ENCODE results near the gene KLK5. TPM values are rescaled to one million over a fixed set of nuclear protein-coding genes. Genes with fewer than 3 reads are reported as not detected.

KLK5 gene
- total and polyA plus RNA-seq, 4 donors, result not detected

DNA sequence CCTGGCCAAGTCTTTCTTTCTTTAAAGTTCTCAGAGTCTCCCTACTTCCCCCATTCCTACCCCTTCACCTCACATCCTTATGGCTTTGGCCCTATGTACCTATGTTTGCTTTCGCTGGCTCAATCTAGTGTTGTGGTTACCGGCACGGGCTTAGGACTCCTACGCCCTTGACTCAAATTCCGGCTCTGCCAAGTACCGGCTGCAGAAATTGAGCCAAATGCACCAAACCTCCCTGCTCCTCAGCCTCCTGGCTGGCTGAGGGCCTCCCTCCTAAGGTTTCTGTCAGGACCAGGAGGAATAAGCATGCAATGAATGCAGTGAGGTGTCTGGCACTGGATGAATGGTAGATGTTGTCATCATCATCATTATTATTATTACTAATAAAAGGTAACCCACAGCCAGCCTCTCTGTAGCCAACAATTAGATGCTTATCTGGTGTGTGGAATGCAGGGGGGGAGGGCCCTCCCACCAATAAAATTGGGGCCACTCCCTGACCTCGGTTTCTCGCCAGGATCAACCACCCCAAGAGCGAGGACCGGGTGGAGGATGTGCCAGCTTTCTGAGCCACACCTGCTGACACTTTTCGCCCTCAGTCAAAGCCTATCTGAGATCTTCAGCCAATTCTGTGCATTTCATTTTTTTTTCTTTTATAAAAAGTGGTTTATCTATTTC, 20.7 kb downstream of the KLK5 start:
- no peaks in the 10 kb centered on the region for H3K36me3 ChIP-seq (ENCODE audit: control insufficient read depth in 4 of 4, insufficient read depth in 3 of 4, low read depth in 1 of 4, low read length in 3 of 4)
- TF ChIP-seq SP1 (IDR thresholded peaks at IDR 0.05), result no peak
- TF ChIP-seq RXRA (IDR thresholded peaks at IDR 0.05), result no peak
- no peak for TF ChIP-seq JUND (IDR thresholded peaks at IDR 0.05)
- TF ChIP-seq FOXA2 (IDR thresholded peaks at IDR 0.05), result no peak
- TF ChIP-seq, protein P1, sequence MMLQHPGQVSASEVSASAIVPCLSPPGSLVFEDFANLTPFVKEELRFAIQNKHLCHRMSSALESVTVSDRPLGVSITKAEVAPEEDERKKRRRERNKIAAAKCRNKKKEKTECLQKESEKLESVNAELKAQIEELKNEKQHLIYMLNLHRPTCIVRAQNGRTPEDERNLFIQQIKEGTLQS (IDR thresholded peaks at IDR 0.05), result no peak
- no peak for TF ChIP-seq NR2F2 (IDR thresholded peaks at IDR 0.05)
- no peak for TF ChIP-seq HNF4A (conservative IDR thresholded peaks at IDR 0.05)
- TF ChIP-seq TAF1 (conservative IDR thresholded peaks at IDR 0.05), result no peak
- TF ChIP-seq, protein P2, sequence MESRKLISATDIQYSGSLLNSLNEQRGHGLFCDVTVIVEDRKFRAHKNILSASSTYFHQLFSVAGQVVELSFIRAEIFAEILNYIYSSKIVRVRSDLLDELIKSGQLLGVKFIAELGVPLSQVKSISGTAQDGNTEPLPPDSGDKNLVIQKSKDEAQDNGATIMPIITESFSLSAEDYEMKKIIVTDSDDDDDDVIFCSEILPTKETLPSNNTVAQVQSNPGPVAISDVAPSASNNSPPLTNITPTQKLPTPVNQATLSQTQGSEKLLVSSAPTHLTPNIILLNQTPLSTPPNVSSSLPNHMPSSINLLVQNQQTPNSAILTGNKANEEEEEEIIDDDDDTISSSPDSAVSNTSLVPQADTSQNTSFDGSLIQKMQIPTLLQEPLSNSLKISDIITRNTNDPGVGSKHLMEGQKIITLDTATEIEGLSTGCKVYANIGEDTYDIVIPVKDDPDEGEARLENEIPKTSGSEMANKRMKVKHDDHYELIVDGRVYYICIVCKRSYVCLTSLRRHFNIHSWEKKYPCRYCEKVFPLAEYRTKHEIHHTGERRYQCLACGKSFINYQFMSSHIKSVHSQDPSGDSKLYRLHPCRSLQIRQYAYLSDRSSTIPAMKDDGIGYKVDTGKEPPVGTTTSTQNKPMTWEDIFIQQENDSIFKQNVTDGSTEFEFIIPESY (IDR thresholded peaks at IDR 0.05), result no peak
- TF ChIP-seq EGR1 (IDR thresholded peaks at IDR 0.05; ENCODE audit: low read depth in 2 of 2), result no peak
- TF ChIP-seq YY1 (IDR thresholded peaks at IDR 0.05), result no peak
- no peak for TF ChIP-seq HNF4G (IDR thresholded peaks at IDR 0.05)
- no peak for TF ChIP-seq GABPA (IDR thresholded peaks at IDR 0.05 in 1 of 2, conservative IDR thresholded peaks at IDR 0.05 in 1 of 2)
- TF ChIP-seq, protein P3, sequence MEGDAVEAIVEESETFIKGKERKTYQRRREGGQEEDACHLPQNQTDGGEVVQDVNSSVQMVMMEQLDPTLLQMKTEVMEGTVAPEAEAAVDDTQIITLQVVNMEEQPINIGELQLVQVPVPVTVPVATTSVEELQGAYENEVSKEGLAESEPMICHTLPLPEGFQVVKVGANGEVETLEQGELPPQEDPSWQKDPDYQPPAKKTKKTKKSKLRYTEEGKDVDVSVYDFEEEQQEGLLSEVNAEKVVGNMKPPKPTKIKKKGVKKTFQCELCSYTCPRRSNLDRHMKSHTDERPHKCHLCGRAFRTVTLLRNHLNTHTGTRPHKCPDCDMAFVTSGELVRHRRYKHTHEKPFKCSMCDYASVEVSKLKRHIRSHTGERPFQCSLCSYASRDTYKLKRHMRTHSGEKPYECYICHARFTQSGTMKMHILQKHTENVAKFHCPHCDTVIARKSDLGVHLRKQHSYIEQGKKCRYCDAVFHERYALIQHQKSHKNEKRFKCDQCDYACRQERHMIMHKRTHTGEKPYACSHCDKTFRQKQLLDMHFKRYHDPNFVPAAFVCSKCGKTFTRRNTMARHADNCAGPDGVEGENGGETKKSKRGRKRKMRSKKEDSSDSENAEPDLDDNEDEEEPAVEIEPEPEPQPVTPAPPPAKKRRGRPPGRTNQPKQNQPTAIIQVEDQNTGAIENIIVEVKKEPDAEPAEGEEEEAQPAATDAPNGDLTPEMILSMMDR (IDR thresholded peaks at IDR 0.05; ENCODE audit: low read depth, low read length, missing input control), result no peak
- TF ChIP-seq FOXA1 (IDR thresholded peaks at IDR 0.05), result no peak
- TF ChIP-seq RAD21 (IDR thresholded peaks at IDR 0.05), result no peak
- TF ChIP-seq, protein P4, sequence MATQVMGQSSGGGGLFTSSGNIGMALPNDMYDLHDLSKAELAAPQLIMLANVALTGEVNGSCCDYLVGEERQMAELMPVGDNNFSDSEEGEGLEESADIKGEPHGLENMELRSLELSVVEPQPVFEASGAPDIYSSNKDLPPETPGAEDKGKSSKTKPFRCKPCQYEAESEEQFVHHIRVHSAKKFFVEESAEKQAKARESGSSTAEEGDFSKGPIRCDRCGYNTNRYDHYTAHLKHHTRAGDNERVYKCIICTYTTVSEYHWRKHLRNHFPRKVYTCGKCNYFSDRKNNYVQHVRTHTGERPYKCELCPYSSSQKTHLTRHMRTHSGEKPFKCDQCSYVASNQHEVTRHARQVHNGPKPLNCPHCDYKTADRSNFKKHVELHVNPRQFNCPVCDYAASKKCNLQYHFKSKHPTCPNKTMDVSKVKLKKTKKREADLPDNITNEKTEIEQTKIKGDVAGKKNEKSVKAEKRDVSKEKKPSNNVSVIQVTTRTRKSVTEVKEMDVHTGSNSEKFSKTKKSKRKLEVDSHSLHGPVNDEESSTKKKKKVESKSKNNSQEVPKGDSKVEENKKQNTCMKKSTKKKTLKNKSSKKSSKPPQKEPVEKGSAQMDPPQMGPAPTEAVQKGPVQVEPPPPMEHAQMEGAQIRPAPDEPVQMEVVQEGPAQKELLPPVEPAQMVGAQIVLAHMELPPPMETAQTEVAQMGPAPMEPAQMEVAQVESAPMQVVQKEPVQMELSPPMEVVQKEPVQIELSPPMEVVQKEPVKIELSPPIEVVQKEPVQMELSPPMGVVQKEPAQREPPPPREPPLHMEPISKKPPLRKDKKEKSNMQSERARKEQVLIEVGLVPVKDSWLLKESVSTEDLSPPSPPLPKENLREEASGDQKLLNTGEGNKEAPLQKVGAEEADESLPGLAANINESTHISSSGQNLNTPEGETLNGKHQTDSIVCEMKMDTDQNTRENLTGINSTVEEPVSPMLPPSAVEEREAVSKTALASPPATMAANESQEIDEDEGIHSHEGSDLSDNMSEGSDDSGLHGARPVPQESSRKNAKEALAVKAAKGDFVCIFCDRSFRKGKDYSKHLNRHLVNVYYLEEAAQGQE (IDR thresholded peaks at IDR 0.05), result no peak
- TF ChIP-seq, protein P5, sequence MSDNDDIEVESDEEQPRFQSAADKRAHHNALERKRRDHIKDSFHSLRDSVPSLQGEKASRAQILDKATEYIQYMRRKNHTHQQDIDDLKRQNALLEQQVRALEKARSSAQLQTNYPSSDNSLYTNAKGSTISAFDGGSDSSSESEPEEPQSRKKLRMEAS (IDR thresholded peaks at IDR 0.05), result no peak
- H3K4me3 ChIP-seq (ENCODE audit: low read depth in 1 of 3, low read length in 3 of 3), result no peak overlapping the region
- WGBS, result 76% methylated on average over 11 of the region's 11 CpGs
- DNase-seq (ENCODE audit: low spot score), result no peak
- H3K27ac ChIP-seq (ENCODE audit: low read depth in 1 of 2, low read length in 2 of 2), result no peak overlapping the region
- no peaks in the 10 kb centered on the region for H3K9me3 ChIP-seq (ENCODE audit: control insufficient read depth in 4 of 4, low read length in 3 of 4)
- H3K9ac ChIP-seq (ENCODE audit: low read depth in 1 of 2, low read length in 2 of 2), result no peak overlapping the region
- H3K27me3 ChIP-seq (ENCODE audit: control insufficient read depth in 4 of 4, insufficient read depth in 4 of 4, low read length in 3 of 4), result peaks cover 0 to 8% (median 0%) of the 10 kb centered on the region in 4 donors
- no peaks in the 10 kb centered on the region for H3K4me1 ChIP-seq (ENCODE audit: control insufficient read depth in 4 of 4, insufficient read depth in 4 of 4, low read length in 3 of 4)

All from liver (tissue), 9 donors.